Stimulated activated CD4-positive, alpha-beta T cell treated with anti-CD3 and anti-CD28 coated beads, Interleukin-12 subunit alpha, Interleukin-12 subunit beta, amount 100 ng/mL, for 24 hours (primary cell): ENCODE measurements around the gene AKAP6.
"Not testable (repeated sequence)": the region's sequence is repeated elsewhere in the genome, so short reads cannot be mapped to it uniquely, and the experiment has no call there.

Experiments used
- DNase-seq, 2 experiments: peaks; one replicate each; pipeline ENCODE4 v3.0.0-alpha.2; 2020; ENCODE audit warnings: low read depth in 2 of 2

Gene AKAP6

DNA sequence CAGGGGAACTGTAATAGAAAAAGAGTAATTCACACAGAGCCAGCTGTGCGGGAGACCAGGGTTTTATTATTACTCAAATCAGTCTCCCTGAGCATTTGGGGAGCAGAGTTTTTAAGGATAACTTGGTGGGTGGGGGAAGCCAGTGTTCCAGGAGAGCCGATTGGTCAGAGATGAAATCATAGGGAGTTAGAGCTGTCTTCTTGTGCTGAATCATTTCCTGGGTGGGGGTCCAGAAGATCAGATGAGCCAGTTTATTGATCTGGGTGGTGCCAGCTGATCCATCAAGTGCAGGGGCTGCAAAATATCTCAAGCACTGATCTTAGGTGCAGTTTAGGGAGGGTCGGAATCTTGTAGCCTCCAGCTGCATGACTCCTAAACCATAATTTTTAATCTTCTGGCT is 44.1 kb downstream of the AKAP6 start:
- not testable (repeated sequence) for DNase-seq

GRCh38 chr14:32374155-32374554 is 45.1 kb downstream of the AKAP6 start:
- no peak for DNase-seq

DNA sequence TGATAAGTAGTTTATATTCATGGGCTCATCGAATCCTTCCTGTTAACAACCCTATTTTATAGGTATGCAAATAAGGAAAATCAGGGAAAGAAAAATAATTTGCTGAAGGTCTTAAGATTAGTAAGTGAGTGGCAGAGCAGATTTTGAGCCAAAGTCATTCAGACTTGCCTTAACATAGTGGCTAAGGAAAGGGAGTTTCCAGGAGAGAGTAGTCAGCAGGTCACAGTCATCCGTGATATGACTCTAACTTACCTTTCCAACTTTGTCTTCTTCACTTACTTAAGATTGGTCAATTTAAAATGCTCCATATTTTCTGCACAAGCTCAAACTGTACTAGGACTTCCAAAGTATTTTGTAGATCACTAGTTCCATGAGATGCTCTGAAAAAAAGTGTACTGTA is 46.6 kb downstream of the AKAP6 start:
- no peak for DNase-seq

DNA sequence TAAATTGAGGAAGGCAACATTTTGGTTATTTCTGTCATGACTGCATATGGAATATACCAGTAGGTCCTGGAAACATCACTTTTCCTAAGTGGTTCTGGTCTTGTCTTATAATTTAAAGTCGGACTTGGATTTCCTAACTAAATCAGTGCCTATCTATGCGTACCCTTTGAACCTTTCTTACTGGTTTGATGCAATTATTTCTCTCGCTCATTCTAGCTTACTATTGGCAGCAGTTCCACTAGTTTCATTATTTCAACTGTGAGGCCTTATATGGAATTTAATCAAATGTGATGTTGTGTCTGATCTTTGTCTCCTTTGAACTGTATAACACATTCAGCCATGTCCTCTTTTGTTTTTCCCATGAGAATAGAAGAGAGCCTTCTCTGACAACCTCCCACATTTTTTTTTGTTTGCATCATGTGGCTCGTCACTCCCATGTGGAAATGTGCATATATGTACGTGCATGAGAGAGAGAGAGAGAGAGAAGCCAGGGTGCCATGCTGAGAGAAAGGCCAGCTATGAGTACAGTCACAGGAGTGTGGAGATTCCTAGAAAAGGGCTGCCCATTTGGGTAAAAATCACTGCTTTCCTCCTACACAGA is 48.0 kb downstream of the AKAP6 start:
- DNase-seq = no peak

DNA sequence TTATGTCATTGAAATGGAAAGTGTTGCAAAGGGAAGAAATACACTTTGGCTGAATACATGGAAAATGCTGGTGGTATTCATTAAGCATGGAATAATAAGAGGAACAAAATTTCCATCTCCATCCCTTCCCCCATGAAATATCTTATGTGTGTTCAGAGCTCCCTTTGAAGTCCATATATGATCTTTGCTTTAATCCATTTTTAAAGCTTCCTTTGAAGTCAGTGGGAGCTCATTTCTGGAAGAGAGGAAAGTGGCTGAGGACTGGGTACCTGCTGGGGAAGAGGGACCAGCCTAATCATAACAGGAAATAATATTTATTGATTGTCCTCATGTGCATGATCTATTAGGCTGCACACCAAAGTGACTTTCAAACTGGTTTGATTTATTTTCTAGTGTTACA is 49.2 kb downstream of the AKAP6 start:
- no peak for DNase-seq

DNA sequence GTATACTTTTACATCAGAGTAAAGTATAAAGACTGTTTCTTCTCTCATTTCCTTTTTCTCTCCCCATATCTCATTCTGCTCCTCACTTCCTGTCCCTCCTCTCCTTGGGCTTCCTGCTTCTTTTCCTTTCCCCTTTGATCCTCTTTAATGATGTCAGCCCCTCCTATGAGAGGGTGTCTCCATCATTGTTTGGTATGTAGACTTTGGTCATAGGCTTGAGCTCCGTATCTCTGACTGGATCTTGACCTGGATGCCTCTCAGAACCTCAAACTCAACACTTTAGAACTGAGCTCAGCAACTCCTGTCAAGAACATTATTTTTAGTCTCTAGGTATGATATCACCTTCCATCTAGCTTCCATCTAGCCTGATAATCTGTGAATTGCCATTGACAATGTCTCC is 50.3 kb downstream of the AKAP6 start:
- DNase-seq = no peak

GRCh38 chr14:32381869-32382268 is 52.8 kb downstream of the AKAP6 start:
- DNase-seq = no peak

GRCh38 chr14:32382704-32383103 is 53.6 kb downstream of the AKAP6 start:
- no peak for DNase-seq

- no peak for DNase-seq
These were observed 54.4 kb downstream of the AKAP6 start for GRCh38 chr14:32383364-32384009.

- DNase-seq = no peak
These were observed 55.4 kb downstream of the AKAP6 start for GRCh38 chr14:32384464-32384863.

DNA sequence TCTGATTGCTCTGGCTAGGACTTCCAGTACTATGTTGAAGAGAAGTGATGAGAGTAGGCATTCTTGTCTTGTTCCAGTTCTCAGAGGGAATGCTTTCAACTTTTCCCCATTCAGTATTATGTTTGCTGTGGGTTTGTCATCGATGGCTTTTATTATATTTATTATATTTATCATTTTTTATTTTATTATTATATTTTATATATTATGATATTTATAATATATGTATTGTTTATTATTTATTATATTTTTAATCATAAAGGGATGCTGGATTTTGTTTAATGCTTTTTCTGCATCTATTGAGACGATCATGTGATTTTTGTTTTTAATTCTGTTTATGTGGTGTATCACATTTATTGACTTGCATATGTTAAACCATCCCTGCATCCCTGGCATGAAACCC is 58.2 kb downstream of the AKAP6 start:
- DNase-seq = not testable (repeated sequence)

GRCh38 chr14:32393119-32393518 is 64.0 kb downstream of the AKAP6 start:
- DNase-seq = no peak

- no peak for DNase-seq
These were observed 64.9 kb downstream of the AKAP6 start for GRCh38 chr14:32394038-32394437.

DNA sequence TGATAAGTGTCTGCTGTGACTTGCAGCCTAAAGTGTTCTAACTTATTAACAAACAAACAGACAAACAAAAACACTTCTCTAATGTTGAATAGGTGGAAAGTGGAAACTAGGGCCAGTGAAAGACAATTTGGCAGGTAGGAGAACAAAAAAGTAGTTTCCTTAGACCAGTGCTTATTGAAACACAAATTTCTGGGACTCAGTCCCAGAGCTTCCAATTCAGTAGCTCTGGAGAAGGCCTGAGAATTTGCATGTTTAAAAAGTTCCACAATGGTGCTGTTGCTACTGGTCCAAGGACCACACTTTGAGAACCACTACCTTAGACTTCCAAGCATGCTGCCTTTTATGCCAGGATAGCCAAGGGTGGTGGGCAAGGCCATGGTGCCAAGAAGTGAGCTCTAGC is 67.8 kb downstream of the AKAP6 start:
- DNase-seq = no peak

DNA sequence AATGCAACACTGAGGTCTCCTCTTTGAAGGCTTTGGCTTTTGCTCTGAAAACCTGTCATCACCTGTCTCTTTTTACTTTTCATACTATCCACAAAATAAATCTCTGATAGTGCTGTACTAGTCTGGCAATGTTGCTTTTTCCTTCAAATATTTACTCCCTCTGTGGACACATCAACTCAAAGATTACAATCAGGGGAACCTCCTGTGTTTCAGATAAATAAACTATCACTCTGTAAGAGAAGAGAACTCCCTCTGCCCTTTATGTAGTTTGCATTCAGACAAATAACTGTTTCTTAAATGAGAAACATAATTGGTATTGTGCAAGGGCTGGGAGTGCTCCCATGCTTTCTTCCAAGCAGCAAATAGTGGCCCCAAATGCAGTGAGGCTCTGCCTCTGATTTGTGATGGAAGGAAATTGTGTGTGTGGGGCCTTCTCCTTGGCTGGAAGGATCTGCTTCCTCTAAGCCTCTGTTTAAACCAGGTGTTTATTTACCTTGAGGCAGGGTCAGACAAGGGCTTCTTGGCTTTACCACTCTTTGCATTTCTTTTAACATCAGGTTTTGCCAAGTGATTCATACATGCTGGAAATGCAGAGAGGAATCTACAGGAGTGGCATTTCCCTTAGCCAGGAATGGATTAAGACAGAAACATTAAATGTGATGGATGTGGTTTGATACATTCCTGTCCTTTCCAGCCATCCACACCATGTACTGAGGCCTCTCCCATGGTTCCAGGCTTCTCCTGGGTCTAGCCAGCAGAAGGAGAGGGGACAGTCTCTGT is 69.0 kb downstream of the AKAP6 start:
- DNase-seq = no peak

GRCh38 chr14:32399920-32400319 is 70.8 kb downstream of the AKAP6 start:
- no peak for DNase-seq

- no peak for DNase-seq
These were observed 71.4 kb downstream of the AKAP6 start for GRCh38 chr14:32400480-32400879.

DNA sequence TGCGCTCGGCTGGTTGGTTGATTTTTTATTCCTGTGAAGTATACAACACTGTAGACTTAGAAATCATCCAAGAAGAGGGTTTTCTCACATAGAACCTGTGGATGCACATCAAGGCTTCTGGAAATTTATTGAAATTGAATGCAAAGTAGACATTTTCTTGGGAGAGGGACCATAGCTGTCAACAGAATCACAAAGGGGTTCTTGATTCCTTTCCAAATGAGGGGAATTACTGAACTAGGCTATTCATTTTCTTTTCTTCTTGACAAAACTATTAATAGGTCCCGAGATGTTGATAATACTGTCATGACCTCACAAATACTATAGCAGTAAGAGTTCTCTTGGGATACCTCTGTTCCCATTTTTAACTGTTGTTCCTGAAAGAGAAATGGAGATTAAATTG is 73.9 kb downstream of the AKAP6 start:
- no peak for DNase-seq

DNA sequence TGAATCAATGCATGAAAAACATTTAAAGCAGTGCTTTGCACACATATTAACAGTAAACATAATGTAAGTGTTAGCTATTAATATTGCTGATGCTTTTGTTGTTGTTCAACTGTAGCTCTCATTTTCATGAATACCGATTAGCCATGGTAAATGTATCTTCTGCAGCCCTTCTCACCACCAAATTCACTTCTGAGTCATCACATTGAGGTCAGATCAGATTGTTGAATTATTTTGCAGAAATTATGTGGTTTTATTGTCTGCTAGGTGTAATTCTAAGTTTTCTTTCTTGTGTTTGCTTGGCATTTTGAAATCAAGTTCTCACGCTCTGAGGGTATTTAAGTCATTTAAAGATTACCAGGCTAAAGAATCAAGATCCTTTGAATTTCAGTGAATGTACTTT is 74.6 kb downstream of the AKAP6 start:
- DNase-seq = no peak

GRCh38 chr14:32404784-32405573 is 75.9 kb downstream of the AKAP6 start:
- no peak for DNase-seq

- DNase-seq = no peak
These were observed 76.8 kb downstream of the AKAP6 start for GRCh38 chr14:32405856-32406255.

DNA sequence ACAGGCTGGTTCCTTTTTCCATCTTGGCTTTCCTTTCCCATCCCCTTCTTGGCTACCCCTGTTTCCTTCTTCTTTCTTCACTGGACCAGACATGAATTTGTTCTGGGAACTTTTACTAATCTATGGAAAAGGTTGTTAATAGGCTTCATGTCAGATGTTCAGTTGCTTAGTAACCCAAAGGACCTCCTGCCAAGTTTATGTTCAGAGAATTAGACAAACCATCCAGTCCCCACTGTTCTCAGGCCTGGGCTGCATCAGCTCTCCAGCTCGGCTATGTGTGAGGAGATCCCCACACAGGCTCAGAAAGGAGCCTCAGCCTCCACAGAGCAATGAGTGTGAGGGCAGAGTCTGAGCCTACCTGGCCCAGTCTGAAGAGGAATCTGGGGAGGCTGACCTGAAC is 78.0 kb downstream of the AKAP6 start:
- DNase-seq = no peak
